Suprapubic skin (tissue), 4 donors: ENCODE results near the gene CCL28. TPM values are rescaled to one million over a fixed set of nuclear protein-coding genes. Genes with fewer than 3 reads are reported as not detected.
"Not testable (repeated sequence)": the region's sequence is repeated elsewhere in the genome, so short reads cannot be mapped to it uniquely, and the experiment has no call there.

Experiments
- DNase-seq, 2 donors: peaks; one replicate each; pipeline ENCODE4 v3.0.0-alpha.2; 2019; ENCODE audit warnings: low spot score in 2 of 2
- H3K27ac ChIP-seq: fragments of 200-600 bp; sonication (generic); one replicate; pipeline ENCODE4 v1.5.1; 2019
- H3K27me3 ChIP-seq: fragments of 200-600 bp; sonication (generic); one replicate; pipeline ENCODE4 v1.5.1; 2019
- H3K36me3 ChIP-seq: fragments of 200-600 bp; sonication (generic); one replicate; pipeline ENCODE4 v1.5.1; 2019
- H3K4me1 ChIP-seq: fragments of 200-600 bp; sonication (generic); one replicate; pipeline ENCODE4 v1.5.1; 2019
- H3K4me3 ChIP-seq: fragments of 200-600 bp; sonication (generic); one replicate; pipeline ENCODE4 v1.5.1; 2019; ENCODE audit warnings: mild to moderate bottlenecking
- H3K9me3 ChIP-seq: fragments of 200-600 bp; sonication (generic); one replicate; pipeline ENCODE4 v1.5.1; 2019
- CTCF ChIP-seq, 2 donors: fragments of 200-600 bp in 1 of 2; fragments of 450-650 bp in 1 of 2; sonication (generic) in 1 of 2; IDR thresholded peaks; one replicate each; pipeline ENCODE4 v1.5.1; 2016 to 2019; ENCODE audit warnings: antibody characterized with exemption in 2 of 2, mild to moderate bottlenecking in 1 of 2, moderate library complexity in 1 of 2
- EP300 ChIP-seq: sonication (generic); formaldehyde crosslinking; IDR thresholded peaks from one replicate; pipeline ENCODE4 v1.6.1; 2017; ENCODE audit warnings: antibody characterized with exemption
- POLR2A ChIP-seq, 2 donors: fragments of 450-650 bp; IDR thresholded peaks; one replicate each; pipeline ENCODE4 v1.6.1; 2017; ENCODE audit warnings: antibody characterized with exemption in 2 of 2, mild to moderate bottlenecking in 2 of 2, moderate library complexity in 2 of 2
- POLR2AphosphoS5 ChIP-seq, 3 donors: sonication (generic); formaldehyde crosslinking; IDR thresholded peaks; one replicate each; pipeline ENCODE4 v1.6.1; 2017; ENCODE audit warnings: antibody characterized with exemption in 3 of 3
- WGBS: methylation state at CpG from one replicate; pipeline ENCODE4 v1.1.5; 2018; 5-methylcytosine and 5-hydroxymethylcytosine counted together
- total RNA-seq, 4 donors: library from RNA; depleted of rRNA; stranded (reverse); fragments of >200 nt; gene quantifications; one replicate each; pipeline ENCODE4 v1.1.0, GENCODE V29; 2016

Gene CCL28
- 10 to 100 TPM; 10.7 to 24.8 (median 17.8) TPM for total RNA-seq

- Histone ChIP-seq H3K4me1 (peaks cover 16% of the 10 kb centered on the region), H3K9me3 (no peaks in the 10 kb centered on the region), H3K4me3 (no peak within 1 kb of the TSS), H3K27me3 (no peaks in the 10 kb centered on the region), H3K36me3 (no peaks in the 10 kb centered on the region), H3K27ac (no peak within 1 kb of the TSS)
- no peak for TF ChIP-seq POLR2A (IDR thresholded peaks at IDR 0.05)
- TF ChIP-seq POLR2AphosphoS5 (IDR thresholded peaks at IDR 0.05), result no peak
- TF ChIP-seq CTCF (IDR thresholded peaks at IDR 0.05), result no peak
- TF ChIP-seq EP300, result no peak
- WGBS, result 72% methylated on average over 6 of the region's 6 CpGs
- no peak for DNase-seq
Observed at GRCh38 chr5:43412156-43412555, at the start of gene CCL28. CCL28 (minus strand) TSS chr5:43412391; CDS start chr5:43412316, 75 bp downstream.

GRCh38 chr5:43461066-43461465, 48.9 kb upstream of the CCL28 start:
- no peak for DNase-seq
- no peak overlapping the region for H3K4me3 ChIP-seq
- no peak overlapping the region for H3K27ac ChIP-seq
- H3K36me3 ChIP-seq, result peaks cover 7% of the 10 kb centered on the region
- no peaks in the 10 kb centered on the region for H3K27me3 ChIP-seq
- WGBS, result 89% methylated on average over 1 of the region's 1 CpG
- H3K4me1 ChIP-seq, result no peaks in the 10 kb centered on the region
- peaks cover 11% of the 10 kb centered on the region for H3K9me3 ChIP-seq
- no peak for TF ChIP-seq CTCF (IDR thresholded peaks at IDR 0.05)
- no peak for TF ChIP-seq EP300
- TF ChIP-seq POLR2A (IDR thresholded peaks at IDR 0.05), result no peak
- no peak for TF ChIP-seq POLR2AphosphoS5 (IDR thresholded peaks at IDR 0.05)

- no peak for TF ChIP-seq POLR2A (IDR thresholded peaks at IDR 0.05)
- TF ChIP-seq EP300, result no peak
- TF ChIP-seq CTCF (IDR thresholded peaks at IDR 0.05), result no peak
- no peak overlapping the region for H3K4me3 ChIP-seq
- DNase-seq, result no peak
- peaks cover 3% of the 10 kb centered on the region for H3K36me3 ChIP-seq
- no peaks in the 10 kb centered on the region for H3K4me1 ChIP-seq
- H3K9me3 ChIP-seq, result peaks cover 11% of the 10 kb centered on the region
- H3K27ac ChIP-seq, result no peak overlapping the region
- H3K27me3 ChIP-seq, result no peaks in the 10 kb centered on the region
- WGBS, result 92% methylated on average over 3 of the region's 3 CpGs
Observed at GRCh38 chr5:43456556-43456955, 44.4 kb upstream of the CCL28 start.

- DNase-seq, H3K9me3 ChIP-seq: not testable (repeated sequence)
Observed at GRCh38 chr5:43441575-43441974, 29.4 kb upstream of the CCL28 start.

GRCh38 chr5:43437062-43437660, 25.0 kb upstream of the CCL28 start:
- H3K4me1 ChIP-seq, result peaks cover 15% of the 10 kb centered on the region
- no peaks in the 10 kb centered on the region for H3K36me3 ChIP-seq
- no peak for TF ChIP-seq CTCF (IDR thresholded peaks at IDR 0.05)
- no peak for TF ChIP-seq EP300
- no peak for TF ChIP-seq POLR2A (IDR thresholded peaks at IDR 0.05)
- no peak for TF ChIP-seq POLR2AphosphoS5 (IDR thresholded peaks at IDR 0.05)
- no peaks in the 10 kb centered on the region for H3K27me3 ChIP-seq
- WGBS, result 97% methylated on average over 3 of the region's 3 CpGs
- H3K9me3 ChIP-seq, result peaks cover 4% of the 10 kb centered on the region
- H3K4me3 ChIP-seq, result no peak overlapping the region
- DNase-seq, result no peak
- no peak overlapping the region for H3K27ac ChIP-seq

More at GRCh38 chr5:43441575-43441974, 29.4 kb upstream of the CCL28 start:
- H3K4me3 ChIP-seq, H3K27me3 ChIP-seq, H3K27ac ChIP-seq, H3K4me1 ChIP-seq: not testable (repeated sequence)
- peaks cover 24% of the 10 kb centered on the region for H3K36me3 ChIP-seq

GRCh38 chr5:43433382-43433781, 21.2 kb upstream of the CCL28 start:
- peak overlapping the region; percentile 22 for H3K27ac ChIP-seq
- peaks cover 19% of the 10 kb centered on the region for H3K4me1 ChIP-seq
- DNase-seq, result no peak
- no peak for TF ChIP-seq CTCF (IDR thresholded peaks at IDR 0.05)
- no peak for TF ChIP-seq POLR2A (IDR thresholded peaks at IDR 0.05)
- no peak for TF ChIP-seq POLR2AphosphoS5 (IDR thresholded peaks at IDR 0.05)
- no peak for TF ChIP-seq EP300
- no peaks in the 10 kb centered on the region for H3K9me3 ChIP-seq
- H3K4me3 ChIP-seq, result no peak overlapping the region
- H3K27me3 ChIP-seq, result no peaks in the 10 kb centered on the region
- WGBS, result 74% methylated on average over 4 of the region's 4 CpGs
- no peaks in the 10 kb centered on the region for H3K36me3 ChIP-seq
